ENCODE measurements around the gene EP400. TPM values are rescaled to one million over a fixed set of nuclear protein-coding genes. Genes with fewer than 3 reads are reported as not detected.
A peak's percentile ranks its signal among the peaks of the same experiment; 100 is the strongest.

The EP400 gene
- total and polyA plus RNA-seq, 9 of the 15 experiments (the other 6 are each of a cell fraction or from before 2014, with no cell fraction given) = 4.5 to 58.0 (median 7.0) TPM

- TF ChIP-seq RBM22 (IDR thresholded peaks at IDR 0.05; ENCODE audit: low read depth, low read length, poor library complexity, severe bottlenecking) = no peak
- TF ChIP-seq ZNF830 (CRISPR knock-in tag; IDR thresholded peaks at IDR 0.05) = no peak
- TF ChIP-seq BCOR (IDR thresholded peaks at IDR 0.05) = no peak
- no peak for TF ChIP-seq ZNF696 (CRISPR knock-in tag; conservative IDR thresholded peaks at IDR 0.05)
- TF ChIP-seq KAT2B (IDR thresholded peaks at IDR 0.05; ENCODE audit: low read depth, low read length) = no peak
- TF ChIP-seq CAMTA2 (CRISPR knock-in tag; conservative IDR thresholded peaks at IDR 0.05) = no peak
Observed at GRCh38 chr12:132007041-132007440, 57.3 kb downstream of the EP400 start (continued).

- ChIA-PET POLR2A (interaction anchor here (1.4 kb wide), 1 partner anchor 14 kb away, joined by 3 read pairs; no protein-coding TSS in a partner anchor), CTCF (ENCODE audit: low intra/inter-chr PET ratio) (no interaction called here)
- Histone ChIP-seq H3K27ac (ENCODE audit: extremely low read depth, low read depth, low read length) (no peak overlapping the region), H2AFZ (ENCODE audit: low read depth, low read length) (no peak overlapping the region), H3K9me1 (ENCODE audit: control insufficient read depth, insufficient read depth, low read length) (no peaks in the 10 kb centered on the region), H3K4me3 (no peak overlapping the region), H3K36me3 (ENCODE audit: control insufficient read depth, insufficient read depth, low read length) (peaks cover 88% of the 10 kb centered on the region), H3K4me1 (replicated peaks in 1 of 2; ENCODE audit: control insufficient read depth in 2 of 2, insufficient read depth in 2 of 2, low read length in 2 of 2) (peaks cover 0 to 4% of the 10 kb centered on the region in 2 experiments; a peak in 1 of 5 replicates), H4K20me1 (replicated peaks; ENCODE audit: control insufficient read depth, insufficient read depth, low read length) (no peaks in the 10 kb centered on the region), H3K79me2 (ENCODE audit: control insufficient read depth, insufficient read depth, low read length) (peaks cover 3% of the 10 kb centered on the region; the same call in 1 of the 3 replicates), H3K9ac (ENCODE audit: insufficient read depth in 1 of 2, low read depth in 2 of 2, low read length in 2 of 2) (peak overlapping the region in 1 of 2 experiments; percentile 64; a peak in 1 of 4 replicates), H3K4me2 (ENCODE audit: insufficient read depth, low read length) (no peak overlapping the region), H3K27me3 (ENCODE audit: control insufficient read depth in 2 of 2, insufficient read depth in 2 of 2, low read length in 2 of 2) (no peaks in the 10 kb centered on the region), H3K9me3 (replicated peaks; ENCODE audit: control insufficient read depth, insufficient read depth, low read depth, low read length) (no peaks in the 10 kb centered on the region)
- DNase-seq (ENCODE audit: extremely low read depth in 1 of 4, low spot score in 3 of 4) (no peak), ATAC-seq (no peak), FAIRE-seq (no peak)
- WGBS (ENCODE audit: insufficient coverage, low coverage, missing lambda C conversion rate) = 100% methylated on average over 4 of the region's 5 CpGs
- no TSS peak for BruUV-seq (replicated peaks)
- intact Hi-C loops (cut with micrococcal nuclease) (no loop called here), in situ Hi-C loops (cut with MboI) (no loop called here)
- TF ChIP-seq NRF1 (conservative IDR thresholded peaks at IDR 0.05 in 1 of 2, IDR thresholded peaks at IDR 0.05 in 1 of 2) (no peak), TBP (optimal IDR thresholded peaks at IDR 0.05; ENCODE audit: low read depth, low read length) (no peak), JUN (IDR thresholded peaks at IDR 0.05; ENCODE audit: borderline replicate concordance, low read depth, low read length) (no peak), JUN (CRISPR knock-in tag; IDR thresholded peaks at IDR 0.05; ENCODE audit: borderline replicate concordance) (no peak), CBX2 (IDR thresholded peaks at IDR 0.05; ENCODE audit: insufficient read depth, low read length, poor library complexity, severe bottlenecking) (no peak), BACH1 (tag; IDR thresholded peaks at IDR 0.05) (no peak), ZNF282 (CRISPR knock-in tag; IDR thresholded peaks at IDR 0.05) (no peak), FOXJ3 (CRISPR knock-in tag; IDR thresholded peaks at IDR 0.05) (no peak), ZNF75A (CRISPR knock-in tag; IDR thresholded peaks at IDR 0.05) (no peak), ADNP (tag; IDR thresholded peaks at IDR 0.05) (no peak)
- TF ChIP-seq, protein P1, sequence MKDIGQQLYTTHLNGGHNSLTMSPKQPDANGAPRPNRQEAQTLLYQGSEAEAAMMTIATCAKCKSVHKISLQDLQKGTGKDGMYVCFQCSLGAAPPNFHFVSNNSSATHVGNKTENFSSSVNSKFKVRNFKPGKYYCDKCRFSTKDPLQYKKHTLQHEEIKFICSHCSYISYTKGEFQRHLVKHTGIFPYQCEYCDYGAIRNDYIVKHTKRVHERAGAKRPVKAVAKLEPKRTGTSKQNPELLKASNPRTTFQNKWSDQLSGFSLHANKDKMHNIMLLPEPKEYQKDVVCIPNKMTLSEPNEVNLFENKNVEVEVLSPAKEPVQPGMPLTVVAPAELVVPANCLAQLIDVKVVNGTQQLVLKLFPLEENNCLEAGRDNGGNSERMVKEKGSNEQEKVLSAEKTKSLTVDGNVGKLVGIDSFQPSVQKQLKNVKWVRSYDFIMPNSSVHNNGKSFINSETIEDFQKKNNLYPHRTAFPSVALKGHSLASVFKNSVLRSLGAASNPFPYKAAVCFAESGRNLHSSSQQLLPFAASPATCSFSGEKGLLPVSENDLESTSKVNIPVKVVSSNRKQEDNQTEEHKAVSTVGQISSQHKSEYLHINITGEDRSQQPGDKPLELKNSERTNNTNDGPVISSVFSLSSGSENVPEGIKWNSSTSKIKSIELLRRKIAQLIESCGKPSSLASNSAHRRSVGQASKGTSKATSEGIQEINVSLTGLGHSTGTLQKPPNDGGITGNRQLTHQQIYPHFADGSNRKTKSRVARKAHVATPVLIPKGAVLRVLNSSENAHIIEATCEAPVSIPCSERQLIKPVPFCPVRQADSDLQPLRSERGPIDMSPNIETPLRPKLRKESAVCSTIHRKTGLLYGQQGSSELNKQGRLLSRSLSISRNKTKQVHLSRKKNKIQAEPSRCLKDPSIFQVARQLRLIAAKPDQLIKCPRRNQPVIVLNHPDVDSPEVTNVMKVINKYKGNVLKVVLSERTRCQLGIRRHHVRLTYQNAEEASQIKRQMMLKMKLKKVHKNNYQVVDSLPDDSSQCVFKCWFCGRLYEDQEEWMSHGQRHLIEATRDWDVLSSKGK (CRISPR knock-in tag; IDR thresholded peaks at IDR 0.05) = no peak
- TF ChIP-seq, protein P2, sequence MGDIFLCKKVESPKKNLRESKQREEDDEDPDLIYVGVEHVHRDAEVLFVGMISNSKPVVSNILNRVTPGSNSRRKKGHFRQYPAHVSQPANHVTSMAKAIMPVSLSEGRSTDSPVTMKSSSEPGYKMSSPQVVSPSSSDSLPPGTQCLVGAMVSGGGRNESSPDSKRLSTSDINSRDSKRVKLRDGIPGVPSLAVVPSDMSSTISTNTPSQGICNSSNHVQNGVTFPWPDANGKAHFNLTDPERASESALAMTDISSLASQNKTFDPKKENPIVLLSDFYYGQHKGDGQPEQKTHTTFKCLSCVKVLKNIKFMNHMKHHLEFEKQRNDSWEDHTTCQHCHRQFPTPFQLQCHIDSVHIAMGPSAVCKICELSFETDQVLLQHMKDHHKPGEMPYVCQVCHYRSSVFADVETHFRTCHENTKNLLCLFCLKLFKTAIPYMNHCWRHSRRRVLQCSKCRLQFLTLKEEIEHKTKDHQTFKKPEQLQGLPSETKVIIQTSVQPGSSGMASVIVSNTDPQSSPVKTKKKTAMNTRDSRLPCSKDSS (IDR thresholded peaks at IDR 0.05; ENCODE audit: low read depth, partially characterized antibody) = no peak
Observed at GRCh38 chr12:132009336-132009859, 59.7 kb downstream of the EP400 start.
